PC-3 (cell line): ENCODE measurements around the gene ETHE1. TPM values are rescaled to one million over a fixed set of nuclear protein-coding genes. Genes with fewer than 3 reads are reported as not detected.
A peak's percentile ranks its signal among the peaks of the same experiment; 100 is the strongest.

Experiments used
- ATAC-seq: fragments of 200-7000 bp; cut with Tn5 transposase; 2 replicates; pipeline ENCODE4 v1.9.1; 2020; ENCODE audit warnings: mild to moderate bottlenecking, moderate library complexity
- BruUV-seq: library from RNA; stranded (reverse); fragments of 400-500 nt; replicated peaks from 2 replicates; lab custom pipeline; 2021; lab: Mats Ljungman, UMichigan
- CTCF ChIA-PET: fragments of 300-600 bp; sonication (Branson Sonifier 250); formaldehyde crosslinking; loops from one replicate; lab custom pipeline; 2022; ENCODE audit warnings: antibody characterized with exemption; lab: Charles Lee
- POLR2A ChIA-PET: fragments of 300-600 bp; sonication (Branson Sonifier 250); formaldehyde crosslinking; loops from one replicate; lab custom pipeline; 2022; ENCODE audit warnings: antibody characterized with exemption; ENCODE audit not compliant: unreplicated experiment; lab: Charles Lee
- DNase-seq: peaks from one replicate; pipeline ENCODE4 v3.0.0-alpha.2; 2015
- H2AFZ ChIP-seq: fragments of 300-600 bp; sonication (generic); 2 replicates; pipeline ENCODE4 v1.6.0; 2016; ENCODE audit warnings: antibody characterized with exemption, low read length
- H3F3A ChIP-seq: fragments of 300-600 bp; sonication (generic); one replicate; pipeline ENCODE4 v1.6.0; 2017; ENCODE audit warnings: antibody characterized with exemption, low read length, control low read depth, mild to moderate bottlenecking; ENCODE audit not compliant: unreplicated experiment
- H3K27ac ChIP-seq: fragments of 300-600 bp; sonication (generic); 2 replicates; pipeline ENCODE4 v1.5.1; 2016; ENCODE audit warnings: mild to moderate bottlenecking, low read length
- H3K27me3 ChIP-seq: fragments of 300-600 bp; sonication (generic); 2 replicates; pipeline ENCODE4 v1.6.1; 2016; ENCODE audit warnings: low read length, mixed read lengths
- H3K36me3 ChIP-seq: fragments of 300-600 bp; sonication (generic); 2 replicates; pipeline ENCODE4 v1.6.1; 2016; ENCODE audit warnings: low read depth, mixed run types, low read length, mixed read lengths
- H3K4me1 ChIP-seq: fragments of 300-600 bp; sonication (generic); 2 replicates; pipeline ENCODE4 v1.5.1; 2016; ENCODE audit warnings: low read length; ENCODE audit not compliant: insufficient read depth
- H3K4me2 ChIP-seq: fragments of 300-600 bp; sonication (generic); 2 replicates; pipeline ENCODE4 v1.6.0; 2016; ENCODE audit warnings: low read length
- H3K4me3 ChIP-seq: fragments of 300-600 bp; sonication (generic); 2 replicates; pipeline ENCODE4 v1.5.1; 2016; ENCODE audit warnings: mild to moderate bottlenecking, low read length, mixed read lengths
- H3K79me2 ChIP-seq: fragments of 300-600 bp; sonication (generic); 2 replicates; pipeline ENCODE4 v1.6.1; 2017; ENCODE audit warnings: low read length, mixed read lengths
- H3K9ac ChIP-seq: fragments of 300-600 bp; sonication (generic); 2 replicates; pipeline ENCODE4 v1.6.0; 2016; ENCODE audit warnings: mild to moderate bottlenecking, low read length
- H3K9me2 ChIP-seq: fragments of 300-600 bp; sonication (generic); replicated peaks from 2 replicates; pipeline ENCODE4 v1.6.1; 2016; ENCODE audit warnings: mixed run types, low read length, mixed read lengths
- H3K9me3 ChIP-seq: fragments of 300-600 bp; sonication (generic); 2 replicates; pipeline ENCODE4 v1.6.1; 2016; ENCODE audit warnings: low read length, mixed read lengths
- H4K20me1 ChIP-seq: fragments of 300-600 bp; sonication (generic); 2 replicates; pipeline ENCODE4 v1.6.1; 2016; ENCODE audit warnings: low read length, mixed read lengths
- EZH2 ChIP-seq: fragments of 300-600 bp; sonication (generic); IDR thresholded peaks from one replicate; pipeline ENCODE4 v1.6.1; 2017; ENCODE audit warnings: antibody characterized with exemption, mild to moderate bottlenecking, low read length; ENCODE audit not compliant: unreplicated experiment
- EZH2phosphoT487 ChIP-seq: fragments of 300-600 bp; sonication (generic); IDR thresholded peaks from 2 replicates; pipeline ENCODE4 v1.6.1; 2018; ENCODE audit warnings: mild to moderate bottlenecking, antibody characterized with exemption, low read length, borderline replicate concordance
- intact Hi-C: fragments of 100-400 bp; cut with micrococcal nuclease; formaldehyde crosslinking; loops from 2 replicates; pipeline ENCODE4 v1.9.0; 2023
- total RNA-seq: library from RNA; depleted of rRNA; stranded (reverse); fragments of >200 nt; gene quantifications from 2 replicates; pipeline ENCODE4 v1.2.3, GENCODE V29; 2014
- TF ChIP-seq, protein P1 (sequence below): fragments of 300-600 bp; sonication (generic); conservative IDR thresholded peaks from 2 replicates; pipeline ENCODE4 v1.5.1; 2017; ENCODE audit warnings: antibody characterized with exemption, low read depth, mild to moderate bottlenecking, low read length

ETHE1 gene
- total RNA-seq, 1 experiment from 2014 or later, result 34.2 TPM

DNA sequence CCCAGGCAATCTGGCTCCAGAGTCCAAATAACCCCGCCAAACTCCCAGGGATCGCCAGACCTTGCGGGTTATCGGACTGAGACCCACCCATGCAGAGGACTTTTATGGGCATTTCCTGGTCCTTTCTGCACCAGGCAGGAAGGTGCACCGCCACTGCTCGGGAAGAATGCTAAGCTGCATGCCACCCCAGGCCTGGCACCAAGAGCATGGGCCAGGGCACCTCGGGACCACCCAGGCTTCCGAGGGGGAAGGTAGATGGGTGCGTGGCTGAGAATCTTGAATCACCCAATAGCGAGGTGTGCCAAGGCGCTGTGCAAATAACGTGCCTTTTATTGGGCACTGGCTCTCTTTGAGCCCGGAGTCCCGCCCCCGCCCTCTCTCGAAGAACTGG is 5.6 kb upstream of the ETHE1 start:
- H3K9me2 ChIP-seq, result no peaks in the 10 kb centered on the region
- POLR2A ChIA-PET, result interaction anchor here (1.0 kb wide), 1 partner anchor 136 kb away, joined by 15 read pairs; no protein-coding TSS in a partner anchor
- H2AFZ ChIP-seq, result peak overlapping the region; percentile 90
- no peak for DNase-seq
- H3K27me3 ChIP-seq, result no peaks in the 10 kb centered on the region
- CTCF ChIA-PET, result interaction anchor here (0.6 to 0.9 kb wide), 3 partner anchors 22 to 69 kb away, joined by 3 read pairs; no protein-coding TSS in a partner anchor
- H3K4me1 ChIP-seq, result peaks cover 13% of the 10 kb centered on the region
- peak overlapping the region; percentile 69 for H3K4me3 ChIP-seq
- no peaks in the 10 kb centered on the region for H3K9me3 ChIP-seq
- peak overlapping the region; percentile 58 for H3K9ac ChIP-seq
- no peaks in the 10 kb centered on the region for H3F3A ChIP-seq
- intact Hi-C loops, result no loop called here
- peak overlapping the region; percentile 90 for H3K4me2 ChIP-seq
- BruUV-seq, result no TSS peak
- H3K79me2 ChIP-seq, result no peaks in the 10 kb centered on the region
- TF ChIP-seq, protein P1, sequence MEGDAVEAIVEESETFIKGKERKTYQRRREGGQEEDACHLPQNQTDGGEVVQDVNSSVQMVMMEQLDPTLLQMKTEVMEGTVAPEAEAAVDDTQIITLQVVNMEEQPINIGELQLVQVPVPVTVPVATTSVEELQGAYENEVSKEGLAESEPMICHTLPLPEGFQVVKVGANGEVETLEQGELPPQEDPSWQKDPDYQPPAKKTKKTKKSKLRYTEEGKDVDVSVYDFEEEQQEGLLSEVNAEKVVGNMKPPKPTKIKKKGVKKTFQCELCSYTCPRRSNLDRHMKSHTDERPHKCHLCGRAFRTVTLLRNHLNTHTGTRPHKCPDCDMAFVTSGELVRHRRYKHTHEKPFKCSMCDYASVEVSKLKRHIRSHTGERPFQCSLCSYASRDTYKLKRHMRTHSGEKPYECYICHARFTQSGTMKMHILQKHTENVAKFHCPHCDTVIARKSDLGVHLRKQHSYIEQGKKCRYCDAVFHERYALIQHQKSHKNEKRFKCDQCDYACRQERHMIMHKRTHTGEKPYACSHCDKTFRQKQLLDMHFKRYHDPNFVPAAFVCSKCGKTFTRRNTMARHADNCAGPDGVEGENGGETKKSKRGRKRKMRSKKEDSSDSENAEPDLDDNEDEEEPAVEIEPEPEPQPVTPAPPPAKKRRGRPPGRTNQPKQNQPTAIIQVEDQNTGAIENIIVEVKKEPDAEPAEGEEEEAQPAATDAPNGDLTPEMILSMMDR, result no peak
- TF ChIP-seq EZH2phosphoT487 (no peak), EZH2 (no peak)
- ATAC-seq, result peak; percentile 9
- no peaks in the 10 kb centered on the region for H3K36me3 ChIP-seq
- H3K27ac ChIP-seq, result peak overlapping the region; percentile 67
- H4K20me1 ChIP-seq, result no peaks in the 10 kb centered on the region

DNA sequence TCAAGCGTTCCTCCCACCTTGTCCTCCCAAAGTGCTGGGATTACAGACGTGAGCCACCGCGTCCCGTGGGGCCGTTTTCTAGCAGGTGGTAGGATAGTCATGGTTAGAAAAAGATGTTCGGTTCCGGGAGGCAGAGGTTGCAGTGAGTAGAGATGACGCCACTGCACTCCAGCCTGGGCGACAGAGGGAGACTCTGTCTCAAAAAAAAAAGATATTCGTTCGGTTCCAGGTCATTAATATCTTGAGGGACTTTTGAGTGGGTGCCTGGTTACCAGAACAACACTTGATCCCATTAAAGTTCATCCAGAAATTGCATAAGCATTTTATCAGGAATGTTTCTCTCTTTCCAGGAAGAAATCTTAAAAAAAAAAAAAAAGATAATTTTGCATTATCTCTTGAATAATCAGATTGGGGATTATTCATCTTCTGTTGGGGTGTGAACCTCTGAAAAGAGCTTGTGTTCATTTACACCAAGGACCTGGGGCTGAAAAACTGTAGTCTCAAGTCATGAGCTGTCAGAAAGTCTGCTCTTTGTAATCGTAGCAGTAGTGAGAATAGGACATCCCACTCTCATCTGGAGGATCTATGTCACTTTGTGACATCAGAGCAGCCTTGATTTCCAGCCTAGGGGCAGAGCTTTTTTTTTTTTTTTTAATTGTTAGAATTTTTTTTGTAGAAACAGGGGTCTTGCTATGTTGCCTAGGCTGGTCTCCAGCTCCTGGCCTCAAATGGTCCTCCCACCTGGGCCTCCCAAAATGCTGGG is 1.0 kb upstream of the ETHE1 start:
- no peaks in the 10 kb centered on the region for H3K36me3 ChIP-seq
- H2AFZ ChIP-seq, result no peak overlapping the region
- no peaks in the 10 kb centered on the region for H3F3A ChIP-seq
- H3K9me2 ChIP-seq, result no peaks in the 10 kb centered on the region
- H3K27me3 ChIP-seq, result no peaks in the 10 kb centered on the region
- TF ChIP-seq, protein P1, result no peak
- TF ChIP-seq EZH2phosphoT487 (no peak), EZH2 (no peak)
- H3K9ac ChIP-seq, result no peak overlapping the region
- no peaks in the 10 kb centered on the region for H4K20me1 ChIP-seq
- H3K9me3 ChIP-seq, result no peaks in the 10 kb centered on the region
- no peak overlapping the region for H3K27ac ChIP-seq
- H3K4me1 ChIP-seq, result peaks cover 20% of the 10 kb centered on the region
- POLR2A ChIA-PET, result no interaction called here
- peaks cover 29% of the 10 kb centered on the region for H3K79me2 ChIP-seq
- H3K4me2 ChIP-seq, result peak overlapping the region; percentile 48; the same call in 1 of the 2 replicates
- CTCF ChIA-PET, result interaction anchor here (0.7 kb wide), 1 partner anchor 107 kb away, joined by 5 read pairs; no protein-coding TSS in a partner anchor
- H3K4me3 ChIP-seq, result 0 out of 2 replicates have a peak overlapping the region, but pooled peaks have one; percentile 24
- ATAC-seq, result no peak
- BruUV-seq, result no TSS peak
- DNase-seq, result peak; percentile 3
- intact Hi-C loops, result no loop called here
